ENCODE data around the gene SORCS2. TPM values are rescaled to one million over a fixed set of nuclear protein-coding genes. Genes with fewer than 3 reads are reported as not detected.

SORCS2 gene
- total and polyA plus RNA-seq, 2 of the 4 experiments (the other 2 are of a cell fraction) = 0.36 to 0.62 TPM

GRCh38 chr4:7252051-7252450 lies 59.7 kb downstream of the SORCS2 start:
- in situ Hi-C loops (cut with MboI; ENCODE audit: low sequenced_read_pairs) (no loop called here), dilution Hi-C loops (cut with HindIII; ENCODE audit: low sequenced_read_pairs, unreplicated experiment) (no loop called here), intact Hi-C loops (cut with micrococcal nuclease) (no loop called here)
- Histone ChIP-seq H3K27ac (ENCODE audit: insufficient read depth, low read length) (no peak overlapping the region), H2BK15ac (ENCODE audit: low read depth, low read length) (no peak overlapping the region), H4K8ac (ENCODE audit: low read depth in 2 of 2, low read length in 2 of 2) (no peak overlapping the region), H3K9me3 (ENCODE audit: control insufficient read depth, insufficient read depth, low read length) (peaks cover 8% of the 10 kb centered on the region; the same call in 1 of the 2 replicates), H3K4me3 (ENCODE audit: insufficient read depth, low read depth, low read length) (no peak overlapping the region), H2BK20ac (ENCODE audit: low read depth, low read length) (no peak overlapping the region), H3K36me3 (ENCODE audit: control insufficient read depth, insufficient read depth, low read length) (no peaks in the 10 kb centered on the region), H2AK9ac (replicated peaks; ENCODE audit: low read depth, low read length, poor library complexity) (no peak overlapping the region), H3K4me2 (ENCODE audit: low read depth, low read length) (no peak overlapping the region), H2AFZ (replicated peaks; ENCODE audit: low read length, poor library complexity) (no peak overlapping the region), H3K18ac (ENCODE audit: low read depth, low read length) (no peak overlapping the region), H3K9me1 (ENCODE audit: insufficient read depth, low read length) (no peaks in the 10 kb centered on the region), H4K20me1 (ENCODE audit: insufficient read depth, low read length) (no peaks in the 10 kb centered on the region; the same call in 1 of the 2 replicates), H3K4ac (ENCODE audit: low read depth, low read length) (no peak overlapping the region), H2BK120ac (ENCODE audit: low read depth, low read length) (no peak overlapping the region), H3K56ac (ENCODE audit: extremely low read depth, insufficient read depth, low read length) (no peak overlapping the region), H4K5ac (ENCODE audit: low read depth, low read length) (no peak overlapping the region), H4K91ac (ENCODE audit: insufficient read depth, low read depth, low read length) (no peak overlapping the region), H2AK5ac (ENCODE audit: low read depth, low read length) (no peak overlapping the region), H3K14ac (replicated peaks; ENCODE audit: low read depth, low read length) (no peak overlapping the region), H3K23ac (ENCODE audit: low read depth, low read length) (no peak overlapping the region), H3K79me1 (ENCODE audit: low read depth in 1 of 2, low read length in 2 of 2) (no peaks in the 10 kb centered on the region), H3K4me1 (ENCODE audit: control insufficient read depth, insufficient read depth, low read length) (no peaks in the 10 kb centered on the region), H3K27me3 (ENCODE audit: control insufficient read depth, insufficient read depth, low read length) (peaks cover 54% of the 10 kb centered on the region), H2BK5ac (ENCODE audit: low read depth, low read length, poor library complexity, severe bottlenecking) (no peak overlapping the region), H3K9ac (ENCODE audit: low read depth, low read length) (no peak overlapping the region)
- DNase-seq (no peak), ATAC-seq (ENCODE audit: low read depth) (no peak)
- TF ChIP-seq POLR2A (IDR thresholded peaks at IDR 0.05; ENCODE audit: low read depth, low read length) (no peak), SMC3 (IDR thresholded peaks at IDR 0.05; ENCODE audit: low read depth, low read length) (no peak), USF2 (IDR thresholded peaks at IDR 0.05; ENCODE audit: low read depth, low read length) (no peak), NFE2L2 (IDR thresholded peaks at IDR 0.05; ENCODE audit: low read depth, low read length) (no peak)
- no CpG with 5 or more reads among the region's 7 CpGs for WGBS, 2 experiments (ENCODE audit: extremely low coverage in 2 of 2, insufficient read length in 1 of 2)
- CTCF ChIA-PET = interaction anchor here (0.5 kb wide), 1 partner anchor 426 kb away, joined by 4 read pairs; no protein-coding TSS in a partner anchor
- no TSS peak for BruUV-seq (replicated peaks)
- POLR2A ChIA-PET (ENCODE audit: unreplicated experiment) = no interaction called here
